Lower leg skin (tissue), 4 donors: ENCODE results near the gene TADA2B. TPM values are rescaled to one million over a fixed set of nuclear protein-coding genes. Genes with fewer than 3 reads are reported as not detected.
"Not testable (repeated sequence)": the region's sequence is repeated elsewhere in the genome, so short reads cannot be mapped to it uniquely, and the experiment has no call there.

Source experiments
- DNase-seq, 2 donors: peaks; one replicate each; pipeline ENCODE4 v3.0.0-alpha.2; 2019; ENCODE audit warnings: low spot score in 2 of 2
- H3K4me3 ChIP-seq: fragments of 200-600 bp; sonication (generic); 2 replicates; pipeline ENCODE4 v1.5.1; 2017; ENCODE audit warnings: mild to moderate bottlenecking, low read depth; ENCODE audit not compliant: poor library complexity, severe bottlenecking
- POLR2A ChIP-seq, 2 donors: fragments of 450-650 bp; IDR thresholded peaks; one replicate each; pipeline ENCODE4 v1.6.1; 2016 to 2017; ENCODE audit warnings: antibody characterized with exemption in 2 of 2, mild to moderate bottlenecking in 1 of 2, moderate library complexity in 1 of 2
- WGBS, 2 donors: methylation state at CpG; one replicate each; pipeline ENCODE4 v1.1.5; 2018; 5-methylcytosine and 5-hydroxymethylcytosine counted together
- intact Hi-C: fragments of 100-400 bp; cut with DNase I; formaldehyde crosslinking; loops from one replicate; pipeline ENCODE4 v1.15.0; 2023; ENCODE audit warnings: low total_unique reads
- total RNA-seq, 4 donors: library from RNA; depleted of rRNA; stranded (reverse); fragments of >200 nt; gene quantifications; one replicate each; pipeline ENCODE4 v1.1.0, GENCODE V29; 2016
- TF ChIP-seq, protein P1 (sequence below), 3 donors: fragments of 450-650 bp; IDR thresholded peaks; one replicate each; pipeline ENCODE4 v1.5.1; 2016; ENCODE audit warnings: antibody characterized with exemption in 3 of 3, mild to moderate bottlenecking in 3 of 3, moderate library complexity in 2 of 3

TADA2B gene
- total RNA-seq, 4 donors from 2014 or later = 26.2 to 30.0 (median 27.2) TPM

DNA sequence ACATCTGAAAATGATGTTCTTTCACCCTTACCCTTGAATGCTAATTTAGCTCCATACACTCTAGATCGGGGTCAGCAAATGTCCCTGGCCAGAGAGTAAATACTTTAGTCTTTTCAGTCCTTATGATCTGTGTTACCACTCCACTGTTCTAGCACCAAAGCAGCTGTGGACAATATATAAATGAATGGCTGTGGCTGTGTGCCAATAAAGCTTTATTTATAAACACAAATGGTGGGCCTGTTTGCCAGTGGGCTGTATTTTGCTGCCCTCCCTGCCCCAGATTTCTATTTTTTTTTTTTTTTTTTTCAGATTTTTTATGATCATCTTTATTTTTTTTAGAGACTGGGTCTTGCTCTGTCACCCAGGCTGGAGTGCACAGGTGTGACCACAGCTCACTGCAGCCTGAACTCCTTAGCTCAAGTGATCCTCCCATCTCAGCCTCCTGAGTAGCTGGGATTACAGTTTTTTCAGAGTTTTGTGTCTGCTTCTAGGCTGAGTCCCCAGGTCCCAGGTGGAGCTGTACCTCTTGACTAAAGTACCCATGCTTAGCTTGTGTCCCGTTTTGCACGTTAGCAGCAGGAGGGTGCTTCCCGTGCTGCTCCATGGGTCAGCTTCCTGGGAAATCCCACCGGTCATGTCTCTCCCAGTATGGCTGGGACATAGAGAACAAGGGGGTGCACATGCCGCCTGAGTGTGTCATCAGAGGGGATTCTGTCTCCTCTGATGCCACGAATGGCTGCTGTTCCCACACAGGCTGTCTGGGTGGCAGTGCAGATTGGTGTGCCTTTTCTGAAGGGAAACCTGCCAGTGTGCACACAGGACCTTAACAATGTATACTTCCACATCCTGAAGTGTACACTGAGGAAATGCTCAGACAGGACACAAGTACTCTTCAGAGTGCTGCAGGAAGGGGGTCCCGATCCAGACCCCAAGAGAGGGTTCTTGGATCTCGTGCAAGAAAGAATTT, 40.7 kb downstream of the TADA2B start:
- no peak for TF ChIP-seq POLR2A (IDR thresholded peaks at IDR 0.05)
- TF ChIP-seq, protein P1, sequence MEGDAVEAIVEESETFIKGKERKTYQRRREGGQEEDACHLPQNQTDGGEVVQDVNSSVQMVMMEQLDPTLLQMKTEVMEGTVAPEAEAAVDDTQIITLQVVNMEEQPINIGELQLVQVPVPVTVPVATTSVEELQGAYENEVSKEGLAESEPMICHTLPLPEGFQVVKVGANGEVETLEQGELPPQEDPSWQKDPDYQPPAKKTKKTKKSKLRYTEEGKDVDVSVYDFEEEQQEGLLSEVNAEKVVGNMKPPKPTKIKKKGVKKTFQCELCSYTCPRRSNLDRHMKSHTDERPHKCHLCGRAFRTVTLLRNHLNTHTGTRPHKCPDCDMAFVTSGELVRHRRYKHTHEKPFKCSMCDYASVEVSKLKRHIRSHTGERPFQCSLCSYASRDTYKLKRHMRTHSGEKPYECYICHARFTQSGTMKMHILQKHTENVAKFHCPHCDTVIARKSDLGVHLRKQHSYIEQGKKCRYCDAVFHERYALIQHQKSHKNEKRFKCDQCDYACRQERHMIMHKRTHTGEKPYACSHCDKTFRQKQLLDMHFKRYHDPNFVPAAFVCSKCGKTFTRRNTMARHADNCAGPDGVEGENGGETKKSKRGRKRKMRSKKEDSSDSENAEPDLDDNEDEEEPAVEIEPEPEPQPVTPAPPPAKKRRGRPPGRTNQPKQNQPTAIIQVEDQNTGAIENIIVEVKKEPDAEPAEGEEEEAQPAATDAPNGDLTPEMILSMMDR (IDR thresholded peaks at IDR 0.05) = no peak
- intact Hi-C loops = no loop called here
- DNase-seq = peak in 1 of 2 donors; percentile 39
- no peak overlapping the region for H3K4me3 ChIP-seq
- 68 to 69% methylated on average over 9 of the region's 9 CpGs for WGBS, 2 donors

DNA sequence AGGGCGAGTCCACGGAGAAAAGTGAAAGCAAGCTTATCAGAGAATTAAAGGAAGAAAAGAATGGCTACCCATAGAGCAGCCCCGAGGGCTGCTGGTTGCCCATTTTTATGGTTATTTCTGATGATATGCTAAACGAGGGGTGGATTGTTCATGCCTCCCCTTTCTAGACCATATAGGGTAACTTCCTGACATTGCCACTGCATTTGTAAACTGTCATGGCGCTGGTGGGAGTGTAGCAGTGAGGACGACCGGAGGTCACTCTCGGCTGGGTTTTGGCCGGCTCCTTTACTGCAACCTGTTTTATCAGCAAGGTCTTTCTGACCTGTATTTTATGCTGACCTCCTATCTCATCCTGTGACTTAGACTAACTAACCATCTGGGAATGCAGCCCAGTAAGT, 41.4 kb downstream of the TADA2B start:
- intact Hi-C loops, H3K4me3 ChIP-seq: not testable (repeated sequence)
- DNase-seq = peak in 1 of 2 donors; percentile 20
- 53 to 56% methylated on average over 9 of the region's 9 CpGs for WGBS, 2 donors

DNA sequence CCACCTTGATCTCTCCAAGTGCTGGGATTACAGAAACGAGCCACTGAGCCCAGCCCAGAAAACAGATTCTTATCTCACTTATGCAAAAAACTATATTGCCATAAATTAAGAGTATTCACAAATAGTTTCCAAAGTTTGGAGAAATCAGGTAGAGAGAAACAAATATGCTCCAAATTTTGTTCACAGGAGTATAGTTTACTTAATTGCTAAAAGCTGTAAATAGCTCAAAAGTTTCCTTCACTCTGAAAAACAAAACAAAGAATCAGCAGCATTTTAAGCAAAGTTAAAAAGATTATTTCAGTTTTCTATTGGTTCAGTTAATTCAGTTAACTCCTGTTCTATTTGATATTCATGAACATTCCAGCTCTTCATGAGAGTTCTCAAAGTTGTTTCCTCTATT, 43.2 kb downstream of the TADA2B start:
- no peak overlapping the region for H3K4me3 ChIP-seq
- DNase-seq = no peak
- WGBS, 2 donors = 16 to 25% methylated on average over 1 of the region's 1 CpG
- intact Hi-C loops = no loop called here
- TF ChIP-seq POLR2A (IDR thresholded peaks at IDR 0.05) = no peak
- TF ChIP-seq, protein P1 (IDR thresholded peaks at IDR 0.05) = no peak

DNA sequence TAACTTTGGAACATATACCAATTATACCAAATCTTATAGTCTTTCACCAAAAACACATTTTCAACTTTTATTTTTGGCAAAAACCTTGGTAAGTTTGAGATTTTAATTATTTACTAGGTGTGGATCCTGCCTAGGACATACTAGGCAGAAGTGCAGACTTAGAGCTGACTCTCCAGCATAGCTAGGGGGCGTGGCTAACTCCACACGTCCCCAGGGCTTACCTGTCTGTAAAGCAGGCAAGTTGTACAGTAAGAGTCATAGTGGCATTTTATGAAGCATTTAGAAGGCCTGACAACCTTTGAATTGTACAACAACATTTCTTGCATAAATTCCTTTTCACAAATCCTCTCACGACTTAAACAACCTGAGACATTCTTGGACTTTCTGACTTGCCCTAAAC, 43.9 kb downstream of the TADA2B start:
- intact Hi-C loops = no loop called here
- peak in 1 of 2 donors; percentile 64 for DNase-seq
- TF ChIP-seq, protein P1 (IDR thresholded peaks at IDR 0.05) = no peak
- no peak overlapping the region for H3K4me3 ChIP-seq
- 68 to 69% methylated on average over 3 of the region's 3 CpGs for WGBS, 2 donors

DNA sequence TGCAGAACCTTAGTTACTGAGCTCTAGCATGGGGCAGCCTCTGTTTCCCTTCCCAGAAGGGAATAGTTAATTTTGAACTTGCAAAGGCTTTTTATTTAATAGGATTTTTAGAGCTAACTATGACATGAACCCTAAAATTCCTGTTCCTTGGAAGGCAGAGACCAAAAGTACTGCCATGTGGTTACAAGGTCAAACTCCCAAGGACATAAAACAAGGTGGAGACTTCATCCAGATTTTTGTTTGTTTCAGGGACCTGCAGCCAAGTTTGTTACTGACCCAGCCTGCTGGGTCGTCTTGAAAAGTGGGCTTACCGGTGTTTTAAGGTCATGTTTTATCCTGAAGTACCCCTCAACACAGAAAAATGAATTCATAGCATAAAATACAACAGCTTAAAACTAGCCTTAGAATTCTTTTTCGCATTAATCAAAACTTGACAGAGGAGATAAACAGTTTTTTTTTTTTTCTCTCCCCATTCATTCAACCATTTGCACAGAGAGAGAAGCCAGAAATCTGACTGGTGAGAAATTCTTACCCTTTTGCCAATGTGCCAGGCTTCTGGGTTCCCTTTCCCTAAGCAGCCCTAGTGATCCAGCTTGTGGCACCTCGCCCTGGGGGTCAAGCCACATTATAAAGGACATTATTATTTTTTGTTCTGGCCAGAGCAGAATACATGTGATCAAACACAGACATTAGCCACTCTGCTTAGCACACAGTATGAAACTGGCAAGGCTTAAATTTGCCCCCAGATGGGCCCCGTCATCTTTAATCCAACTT, 46.2 kb downstream of the TADA2B start:
- intact Hi-C loops = no loop called here
- TF ChIP-seq, protein P1 (IDR thresholded peaks at IDR 0.05) = no peak
- TF ChIP-seq POLR2A (IDR thresholded peaks at IDR 0.05) = no peak
- DNase-seq = peak in 1 of 2 donors; percentile 26
- H3K4me3 ChIP-seq = no peak overlapping the region
- 62 to 63% methylated on average over 5 of the region's 5 CpGs for WGBS, 2 donors

DNA sequence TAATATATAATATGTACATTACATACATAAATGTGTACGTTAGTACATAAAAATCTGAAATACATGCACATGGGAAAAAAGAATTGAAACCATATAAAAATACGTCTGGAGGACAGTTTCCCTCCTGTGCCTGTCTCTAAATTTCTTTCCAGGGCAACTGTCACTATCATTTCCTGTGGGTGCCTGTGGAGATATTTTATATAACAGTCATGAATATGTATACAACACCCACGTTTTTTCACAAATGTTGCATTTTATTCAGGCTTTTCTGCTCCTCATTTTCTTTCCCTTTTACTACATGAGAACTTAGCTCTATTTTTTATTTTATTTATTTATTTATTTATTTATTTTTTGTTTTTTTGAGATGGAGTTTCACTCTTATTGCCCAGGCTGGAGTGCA, 48.9 kb downstream of the TADA2B start:
- intact Hi-C loops = loop anchor here (5.0 kb wide), 1 partner anchor 365 kb away; no protein-coding TSS in a partner anchor

More for the DNA sequence above, 48.9 kb downstream of the TADA2B start:
- H3K4me3 ChIP-seq = no peak overlapping the region
- TF ChIP-seq POLR2A (IDR thresholded peaks at IDR 0.05) = no peak
- no peak for DNase-seq
- WGBS, 2 donors = 59% methylated on average over 3 of the region's 3 CpGs
